GM19395 (cell line): ENCODE results near the gene PIRT.

Source experiments
- ATAC-seq: cut with Tn5 transposase; IDR thresholded peaks from one replicate; pipeline ENCODE4 v1.9.1; 2021; ENCODE audit warnings: mild to moderate bottlenecking, moderate library complexity; ENCODE audit not compliant: unreplicated experiment

Gene PIRT

GRCh38 chr17:10790491-10791401 lies 47.1 kb downstream of the PIRT start:
- no peak for ATAC-seq

- ATAC-seq = no peak
These were observed 48.1 kb downstream of the PIRT start for GRCh38 chr17:10789694-10790271.

DNA sequence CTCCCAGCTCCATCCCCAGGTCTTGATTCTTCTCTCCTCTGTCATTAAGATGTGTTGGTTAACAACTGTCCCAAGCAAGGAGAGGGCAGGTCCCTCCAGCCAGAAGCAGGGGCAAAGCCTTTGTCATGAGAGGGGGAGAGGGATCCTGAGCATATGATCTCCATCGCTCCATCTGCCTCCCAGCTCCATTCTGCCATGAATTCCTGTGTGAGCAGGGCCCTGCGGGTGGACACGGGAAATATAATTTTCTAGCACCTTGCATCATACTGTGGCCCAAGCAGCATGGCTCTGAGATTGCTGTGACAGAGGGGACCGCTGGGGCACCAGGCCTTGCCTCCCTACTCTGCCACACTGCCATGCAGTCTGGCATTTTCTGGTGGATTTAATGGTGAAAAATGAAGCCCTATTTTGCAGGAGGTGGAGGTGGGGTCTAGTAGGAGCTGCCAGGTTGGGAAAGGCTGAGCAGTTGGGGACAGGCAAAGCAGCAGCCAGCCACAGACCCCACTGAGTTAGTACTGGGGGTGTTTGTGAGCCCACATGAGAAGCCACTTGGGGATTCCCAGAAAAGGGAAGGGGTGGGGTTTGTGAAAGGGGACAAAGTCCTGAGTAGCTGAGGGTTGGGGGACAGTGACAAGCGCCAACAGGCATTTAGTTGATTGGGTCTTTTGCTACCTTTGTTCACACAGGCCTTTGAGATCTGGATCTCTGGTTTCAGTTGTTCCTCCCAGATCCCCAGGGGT lies 50.4 kb downstream of the PIRT start:
- ATAC-seq = no peak

DNA sequence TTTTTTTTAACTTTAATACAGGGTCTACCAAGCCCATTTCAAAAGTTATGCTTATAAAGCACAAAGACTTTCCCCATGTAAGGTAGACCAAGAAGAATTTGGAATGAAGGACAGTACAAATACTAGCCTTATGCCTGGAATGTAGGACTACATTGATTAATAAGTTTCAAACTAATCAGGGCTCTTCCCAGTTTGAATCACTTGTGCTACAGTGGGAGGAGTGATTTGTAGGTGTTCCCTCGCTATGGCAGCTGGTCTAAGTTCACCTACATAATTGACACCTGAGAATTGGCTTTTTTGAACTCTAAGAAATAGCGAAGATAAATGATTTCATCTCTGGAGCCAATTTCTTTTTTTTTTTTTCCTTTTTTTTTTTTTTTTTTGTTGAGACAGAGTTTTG lies 52.6 kb downstream of the PIRT start:
- no peak for ATAC-seq

- ATAC-seq = no peak
These were observed 58.3 kb downstream of the PIRT start for GRCh38 chr17:10779609-10780008.

GRCh38 chr17:10777890-10778289 lies 60.0 kb downstream of the PIRT start:
- no peak for ATAC-seq

DNA sequence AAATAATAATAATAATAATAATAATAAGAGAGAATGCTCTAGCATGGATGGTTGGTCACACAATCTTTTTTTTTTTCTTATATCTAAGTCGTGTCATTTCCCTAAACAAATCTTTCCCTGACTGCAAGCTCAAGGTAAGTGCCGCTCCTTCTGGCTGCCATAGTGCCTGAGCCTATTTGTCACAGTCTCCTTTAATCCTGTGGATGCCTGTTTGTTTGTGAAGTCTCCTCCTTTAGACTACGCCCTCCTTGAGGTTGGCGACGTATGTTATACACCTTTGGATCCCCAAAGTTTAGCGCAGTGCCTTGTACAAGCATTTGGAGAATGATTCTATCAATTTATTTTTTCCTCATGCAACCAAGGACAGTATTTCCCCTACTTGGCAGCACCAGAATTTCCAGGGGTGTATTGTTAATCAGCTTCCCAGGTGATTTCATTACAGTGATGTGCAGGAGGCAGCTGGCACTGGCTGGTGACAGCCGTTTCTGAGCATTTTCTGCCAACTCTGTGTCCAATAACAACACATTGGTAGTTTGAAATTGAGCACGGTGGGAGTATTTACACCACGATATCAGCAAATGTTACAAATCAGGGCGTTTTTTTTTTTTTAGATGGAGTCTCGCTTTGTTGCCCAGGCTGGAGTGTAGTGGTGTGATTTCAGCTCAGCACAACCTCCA lies 60.6 kb downstream of the PIRT start:
- no peak for ATAC-seq

DNA sequence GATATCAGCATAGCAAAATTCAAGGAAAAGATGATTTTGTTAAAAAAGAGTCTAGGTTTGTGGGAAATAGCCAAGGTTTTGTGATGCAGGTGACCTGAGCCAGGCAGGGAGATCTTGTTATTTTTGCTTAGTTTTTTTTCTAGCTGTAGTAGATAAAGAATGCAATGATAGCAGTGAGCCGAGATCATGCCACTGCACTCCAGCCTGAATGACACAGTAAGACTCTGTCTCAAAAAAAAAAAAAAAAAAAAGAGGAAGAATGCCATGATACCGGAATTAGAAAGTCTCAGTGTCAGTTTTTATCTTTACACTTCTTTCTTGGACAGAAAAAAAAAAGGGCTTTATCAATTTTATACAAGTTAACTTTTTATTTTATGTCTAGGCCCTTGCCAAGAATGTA lies 61.5 kb downstream of the PIRT start:
- ATAC-seq = no peak

DNA sequence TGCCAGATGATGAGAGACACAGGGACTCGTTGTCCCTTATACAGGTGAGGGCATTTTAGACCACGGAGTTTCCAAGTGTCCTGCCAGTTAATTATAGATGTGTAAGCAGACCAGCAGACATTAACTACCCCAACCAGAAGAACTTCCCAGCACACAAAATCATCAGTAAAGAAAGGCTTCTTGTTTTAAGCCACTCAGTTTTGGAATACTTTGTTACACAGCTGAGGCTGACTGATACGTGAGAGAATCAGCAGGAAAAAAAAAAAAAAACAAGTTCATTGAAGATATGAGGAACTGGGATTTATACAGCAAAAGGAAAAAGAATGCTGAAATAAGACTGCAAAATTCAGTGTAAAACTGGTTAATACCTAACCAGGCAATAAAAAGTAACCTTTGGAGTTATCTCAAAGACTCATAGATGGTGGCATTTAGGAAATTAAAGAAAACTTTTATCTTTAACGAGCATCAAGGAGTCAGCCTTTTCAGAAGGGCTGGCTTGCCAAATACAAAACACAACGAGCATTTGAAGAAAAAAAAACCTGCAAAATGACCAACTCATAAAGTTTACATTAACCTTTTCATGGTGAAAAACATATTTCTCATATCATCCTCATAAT lies 62.0 kb downstream of the PIRT start:
- ATAC-seq = no peak

DNA sequence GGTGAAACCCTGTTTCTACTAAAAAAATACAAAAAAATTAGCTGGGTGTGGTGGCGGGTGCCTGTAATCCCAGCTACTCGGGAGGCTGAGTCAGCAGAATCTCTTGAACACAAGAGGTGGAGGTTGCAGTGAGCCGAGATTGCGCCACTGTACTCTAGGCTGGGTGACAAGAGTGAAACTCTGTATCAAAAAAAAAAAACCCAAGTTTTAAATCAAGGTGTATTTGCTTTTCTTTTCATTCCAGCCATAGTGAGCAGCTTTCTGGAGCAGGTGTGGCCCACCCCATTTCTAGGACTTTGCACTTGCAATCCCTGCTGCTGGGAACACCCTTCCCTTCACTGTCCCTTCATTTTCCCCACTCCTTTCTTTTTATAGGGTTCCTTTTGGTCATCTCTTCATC lies 62.8 kb downstream of the PIRT start:
- no peak for ATAC-seq

DNA sequence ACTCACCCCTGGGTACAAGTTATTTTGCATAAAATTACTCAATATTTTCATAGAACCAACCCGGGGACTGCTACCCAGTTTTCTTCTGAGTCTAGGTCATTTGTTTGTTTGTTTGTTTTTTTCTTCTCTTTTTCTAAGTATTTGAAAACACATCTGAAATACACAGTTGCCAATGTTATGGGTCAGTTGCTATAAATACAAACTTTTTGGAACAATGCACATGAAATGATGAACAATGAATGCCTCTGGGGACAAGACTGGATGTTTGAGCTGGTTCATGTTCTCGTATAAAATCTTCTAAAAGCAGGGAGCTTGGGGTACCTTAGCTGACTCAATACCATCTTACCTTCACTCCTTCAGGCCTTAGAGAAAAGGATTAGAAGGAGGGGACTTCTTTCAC lies 64.5 kb downstream of the PIRT start:
- ATAC-seq = no peak
